HepG2 (cell line): ENCODE data around the gene IPMK. TPM values are rescaled to one million over a fixed set of nuclear protein-coding genes. Genes with fewer than 3 reads are reported as not detected.
"Not testable (repeated sequence)": the region's sequence is repeated elsewhere in the genome, so short reads cannot be mapped to it uniquely, and the experiment has no call there.

Experiments used
- CREM ChIP-seq, 2 experiments: sonication (generic) in 1 of 2; formaldehyde crosslinking in 1 of 2; IDR thresholded peaks; 2 replicates each; pipeline versions ENCODE4 v1.4.0 to v1.6.1; 2016 to 2020; ENCODE audit warnings: antibody characterized with exemption in 1 of 2, mild to moderate bottlenecking in 1 of 2, missing genetic modification reagents in 1 of 2
- FOXK1 ChIP-seq: sonication (generic); formaldehyde crosslinking; IDR thresholded peaks from 2 replicates; pipeline ENCODE4 v1.4.0; 2020; ENCODE audit warnings: low read depth, missing genetic modification reagents, borderline replicate concordance
- GATAD2A ChIP-seq: IDR thresholded peaks from 2 replicates; pipeline ENCODE4 v1.6.1; 2016
- MLX ChIP-seq: IDR thresholded peaks from 2 replicates; pipeline ENCODE4 v1.6.1; 2016
- SALL1 ChIP-seq: sonication (generic); formaldehyde crosslinking; IDR thresholded peaks from 2 replicates; pipeline ENCODE4 v1.8.0; 2022; ENCODE audit warnings: mild to moderate bottlenecking, missing genetic modification reagents
- SOX5 ChIP-seq: IDR thresholded peaks from 2 replicates; pipeline ENCODE4 v1.6.1; 2016; ENCODE audit warnings: borderline replicate concordance
- SOX6 ChIP-seq, 2 experiments: fragments of 450-650 bp in 1 of 2; sonication (generic) in 1 of 2; formaldehyde crosslinking in 1 of 2; IDR thresholded peaks; 2 replicates each; pipeline versions ENCODE4 v1.4.0 to v1.6.1; 2017 to 2020; ENCODE audit warnings: antibody characterized with exemption in 1 of 2, mild to moderate bottlenecking in 1 of 2, missing genetic modification reagents in 1 of 2
- TFDP1 ChIP-seq: IDR thresholded peaks from 2 replicates; pipeline ENCODE4 v1.6.1; 2016; ENCODE audit warnings: missing compliant biosample characterization, missing genetic modification reagents, borderline replicate concordance
- ZNF281 ChIP-seq: sonication (generic); formaldehyde crosslinking; IDR thresholded peaks from 2 replicates; pipeline ENCODE4 v1.4.0; 2020; ENCODE audit warnings: missing genetic modification reagents, borderline replicate concordance
- polyA plus RNA-seq, 8 experiments: library from polyadenylated mRNA; depleted of rRNA in 3 of 8; stranded (reverse) in 7 of 8; unstranded in 1 of 8; fragments of >200 nt; fragmentation: Illumina TruSeq in 4 of 8; extraction: Trizol in 4 of 8; gene quantifications; 2 replicates each; pipeline versions ENCODE4 v1.2.1 to v1.2.3, GENCODE V29; 2011 to 2016; ENCODE audit warnings: low read depth in 4 of 8, missing spikeins in 1 of 8, mixed read lengths in 1 of 8; ENCODE audit not compliant: insufficient read depth in 1 of 8
- total RNA-seq, 5 experiments: library from RNA; depleted of rRNA; stranded (reverse); fragments of >200 nt; fragmentation: Illumina TruSeq; extraction: Trizol; gene quantifications; 2 replicates each; pipeline ENCODE4 v1.2.3, GENCODE V29; 2016; ENCODE audit warnings: low read depth in 1 of 5

The IPMK gene
- total and polyA plus RNA-seq, 2 of the 13 experiments (the other 11 are each of a cell fraction or from before 2014, with no cell fraction given): 2.7 to 3.9 TPM

GRCh38 chr10:58244666-58245065 is 23.0 kb downstream of the IPMK start (continued):
- TF ChIP-seq ZNF281 (peak; percentile 76; the same call in 1 of the 2 replicates), CREM (IDR thresholded peaks at IDR 0.05) (0 out of 2 replicates have a peak, but pooled peaks have one; percentile 37), GATAD2A (CRISPR knock-in tag) (peak; percentile 78), SOX6 (CRISPR knock-in tag; IDR thresholded peaks at IDR 0.05) (peak; percentile 77), FOXK1 (CRISPR knock-in tag) (0 out of 2 replicates have a peak, but pooled peaks have one; percentile 10), SOX5 (CRISPR knock-in tag) (peak; percentile 67), TFDP1 (CRISPR knock-in tag) (peak; percentile 33; the same call in 1 of the 2 replicates), MLX (CRISPR knock-in tag) (0 out of 2 replicates have a peak, but pooled peaks have one; percentile 38), SALL1 (CRISPR knock-in tag) (peak; percentile 40; the same call in 1 of the 2 replicates)
- TF ChIP-seq CREM (CRISPR knock-in tag; IDR thresholded peaks at IDR 0.05); SOX6 (IDR thresholded peaks at IDR 0.05): not testable (repeated sequence)
